Stimulated activated CD4-positive, alpha-beta T cell treated with anti-CD3 and anti-CD28 coated beads, Interleukin-1b, Interleukin-23, amount 100 ng/mL, for 4 hours (primary cell): Measurements from ENCODE around the gene PRKRA.
A peak's percentile ranks its signal among the peaks of the same experiment; 100 is the strongest.
"Not testable (repeated sequence)": the region's sequence is repeated elsewhere in the genome, so short reads cannot be mapped to it uniquely, and the experiment has no call there.

ENCODE experiments used
- DNase-seq, 2 donors: peaks; one replicate each; pipeline ENCODE4 v3.0.0-alpha.2; 2020; ENCODE audit warnings: low read depth in 2 of 2

Gene PRKRA

DNA sequence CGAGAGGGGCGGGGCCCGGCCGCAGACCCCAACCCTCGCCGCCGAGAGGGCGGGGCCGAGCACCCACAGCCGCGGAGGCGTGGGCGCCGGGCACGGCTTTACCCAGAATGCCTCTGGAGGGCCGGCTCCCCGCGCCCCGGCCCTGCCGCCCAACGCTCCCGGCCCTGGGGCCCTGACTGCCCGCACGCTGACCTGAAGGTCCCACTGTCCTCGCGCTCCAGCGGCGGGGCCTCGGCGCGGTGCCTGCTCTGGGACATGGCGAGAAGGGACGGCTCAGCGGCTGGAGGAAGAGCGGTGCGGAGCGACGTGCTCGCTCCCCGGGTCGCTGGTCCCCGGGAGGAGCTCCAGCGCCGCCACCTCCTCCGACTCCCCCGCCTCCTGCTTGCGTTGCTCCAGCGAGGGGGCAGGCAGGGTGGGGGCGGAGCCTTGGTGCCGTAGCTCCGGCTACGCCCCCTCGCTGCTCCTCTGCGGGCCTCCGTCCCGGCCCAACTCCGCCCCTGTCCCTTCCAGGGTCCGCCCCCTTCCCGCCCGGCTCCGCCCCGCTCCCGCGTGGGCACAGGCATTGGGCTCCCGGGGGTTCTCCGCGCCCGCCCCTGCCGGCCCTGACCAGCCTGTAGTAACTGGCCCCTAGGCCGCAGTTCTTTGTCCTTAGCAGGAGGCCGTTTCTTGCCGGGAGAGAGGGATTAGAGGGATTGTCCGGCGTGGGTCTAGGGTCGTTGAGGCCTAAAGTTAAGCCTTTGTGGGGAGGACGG is at the start of gene PRKRA, which contains the start of gene PJVK:
Gene PRKRA, minus strand, starts transcription at position 402 of the 752 bp plus-strand sequence. Its CDS starts 145 bp downstream, at position 257.
Gene PJVK, plus strand, starts transcription at position 605 of the 752 bp plus-strand sequence. CDS start 2,032 bp downstream, outside the sequence.
- peak; percentile 96 to 97 for DNase-seq

DNA sequence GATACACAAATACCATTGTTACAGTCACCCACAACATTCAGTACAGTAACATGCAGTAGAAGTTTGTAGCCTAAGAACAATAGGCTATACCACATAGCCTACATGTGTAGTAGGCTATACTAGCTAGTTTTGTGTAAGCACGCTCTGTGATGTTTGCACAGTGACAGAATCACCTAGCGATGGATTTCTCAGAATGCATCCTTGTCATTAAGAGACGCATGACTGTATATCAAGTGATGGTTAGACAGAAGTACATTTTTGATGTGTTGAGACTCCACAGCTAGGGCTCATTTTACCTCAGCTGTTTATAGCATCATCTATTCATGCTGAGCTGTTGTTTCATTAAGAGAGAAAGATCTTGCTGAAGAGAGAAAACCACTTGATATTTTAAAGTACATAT is 48.7 kb upstream of the PRKRA start:
- DNase-seq: no peak

DNA sequence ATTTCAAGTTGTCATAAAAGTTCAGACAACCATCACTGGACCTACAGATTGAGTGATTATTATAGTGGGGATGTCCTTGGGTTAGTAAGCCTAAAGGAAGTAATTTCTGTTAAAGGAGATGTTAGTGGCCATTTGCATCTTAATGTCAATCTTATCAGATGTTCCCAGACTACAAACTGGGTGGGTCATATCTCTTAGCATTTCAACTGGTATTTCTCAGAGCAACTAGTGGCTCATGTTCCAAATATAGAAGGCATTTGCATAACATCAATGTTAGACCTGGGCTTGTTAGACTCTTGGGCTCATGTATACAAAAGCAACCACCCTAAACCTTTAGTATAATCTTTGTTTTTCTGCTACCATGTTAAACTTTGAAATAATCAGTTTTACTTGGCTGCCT is 47.2 kb upstream of the PRKRA start:
- no peak for DNase-seq

DNA sequence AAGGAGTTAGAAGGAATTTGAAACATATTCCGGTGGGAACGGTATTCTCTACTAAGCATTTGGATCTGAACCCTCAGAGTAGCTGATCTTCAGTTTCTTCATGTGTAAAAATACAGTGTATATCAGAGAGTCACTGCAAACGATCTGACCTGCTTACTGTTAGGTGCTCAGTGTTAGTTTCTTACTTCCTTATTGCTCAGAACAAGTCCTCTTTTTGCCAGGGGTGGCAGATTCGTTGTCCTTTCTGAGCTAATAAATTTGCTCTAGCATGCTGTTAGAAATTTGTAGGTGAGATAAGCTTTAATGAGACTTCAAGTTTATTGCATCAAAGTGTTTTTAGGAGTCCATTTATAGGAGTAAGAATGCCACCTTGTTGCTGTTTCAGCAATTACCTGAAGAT is 45.1 kb upstream of the PRKRA start:
- no peak for DNase-seq

DNA sequence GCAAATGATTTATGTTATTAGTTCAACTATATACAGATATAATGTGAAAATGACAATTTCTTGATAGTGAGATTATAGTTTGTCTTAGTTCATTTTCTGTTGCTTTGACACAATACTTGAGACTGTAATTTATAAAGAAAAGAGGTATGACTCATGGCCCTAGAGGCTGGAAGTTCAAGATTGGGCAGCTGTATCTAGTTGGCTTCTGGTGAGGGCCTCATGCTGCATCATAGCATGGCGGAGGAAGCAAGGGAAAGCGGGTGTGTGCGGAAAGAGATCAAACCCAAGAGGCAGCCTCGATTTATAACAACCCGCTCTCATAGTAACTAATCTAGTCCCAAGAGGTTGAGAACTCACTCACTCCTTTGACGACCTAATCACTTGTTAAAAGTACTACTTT is 40.6 kb upstream of the PRKRA start:
- DNase-seq: no peak

DNA sequence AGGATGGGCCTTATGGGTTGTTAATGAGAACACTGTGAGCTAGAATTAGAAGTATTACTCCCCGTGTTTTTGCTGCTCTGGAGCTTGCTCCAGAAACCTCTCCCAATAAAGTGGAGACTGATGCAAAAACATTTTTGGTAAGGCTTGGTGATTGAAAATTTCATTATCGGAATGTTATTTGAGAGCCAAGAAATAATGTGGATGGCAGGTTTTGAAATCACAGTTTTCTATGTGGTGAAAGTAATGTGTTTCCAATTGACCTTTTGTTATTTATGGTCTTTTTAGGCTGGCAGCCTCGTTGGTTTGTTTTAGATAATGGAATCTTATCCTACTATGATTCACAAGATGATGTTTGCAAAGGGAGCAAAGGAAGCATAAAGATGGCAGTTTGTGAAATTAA is 34.4 kb upstream of the PRKRA start:
- DNase-seq: no peak

DNA sequence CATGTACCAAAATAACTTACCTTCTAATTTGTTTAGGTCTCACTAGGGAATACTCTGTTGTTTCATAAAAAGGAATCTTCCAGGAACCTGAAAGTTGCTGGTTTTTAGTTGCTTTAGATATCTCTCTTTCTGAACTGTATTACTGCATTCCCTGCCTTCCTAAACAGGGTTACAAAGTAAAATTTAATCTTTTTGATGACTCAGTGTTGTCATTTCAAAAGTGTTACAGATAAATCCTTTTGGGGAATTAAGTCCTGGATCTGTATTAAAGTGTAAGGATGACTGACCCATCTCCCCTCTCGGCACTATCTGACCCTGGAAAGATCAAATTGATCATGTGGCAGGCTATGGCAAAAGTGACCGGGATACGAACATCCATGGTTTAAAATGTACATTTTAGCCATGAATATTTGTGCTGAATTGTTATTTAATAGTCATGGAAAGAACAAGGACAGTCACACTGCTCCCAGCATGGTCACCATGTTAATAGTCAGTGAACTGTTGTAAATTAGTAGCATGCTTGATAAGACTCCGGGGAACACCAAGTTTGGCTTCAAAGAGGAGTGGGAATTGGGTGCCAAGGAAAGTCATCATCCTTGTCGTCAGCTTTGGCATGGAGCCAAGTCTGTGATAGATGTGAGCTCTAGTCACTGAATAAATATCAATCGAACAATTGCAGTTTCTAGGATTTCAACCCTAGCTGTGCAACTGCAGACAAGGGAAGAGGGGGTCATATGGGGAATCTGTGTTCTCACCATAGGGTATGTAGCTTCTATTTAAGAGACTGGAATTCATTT is 33.5 kb upstream of the PRKRA start:
- DNase-seq: no peak

DNA sequence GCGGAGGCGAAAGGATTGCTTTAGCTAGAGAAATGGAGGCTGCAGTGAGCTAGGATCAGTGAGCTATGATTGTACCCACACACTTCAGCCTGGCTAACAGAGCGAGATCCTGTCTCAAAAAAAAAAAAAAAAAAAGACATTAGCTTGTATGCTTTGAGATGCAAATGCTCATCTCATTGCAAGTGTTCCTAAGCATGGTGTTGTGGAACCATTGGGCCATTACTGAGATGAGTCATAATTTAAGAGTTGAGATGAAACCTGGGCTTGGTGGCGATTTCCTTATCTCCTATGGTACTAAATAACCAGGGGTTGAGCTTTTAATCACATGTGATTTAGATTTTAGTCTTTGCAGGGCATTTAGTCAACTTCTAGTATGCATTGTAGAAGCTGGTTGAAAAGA is 31.5 kb upstream of the PRKRA start:
- no peak for DNase-seq

DNA sequence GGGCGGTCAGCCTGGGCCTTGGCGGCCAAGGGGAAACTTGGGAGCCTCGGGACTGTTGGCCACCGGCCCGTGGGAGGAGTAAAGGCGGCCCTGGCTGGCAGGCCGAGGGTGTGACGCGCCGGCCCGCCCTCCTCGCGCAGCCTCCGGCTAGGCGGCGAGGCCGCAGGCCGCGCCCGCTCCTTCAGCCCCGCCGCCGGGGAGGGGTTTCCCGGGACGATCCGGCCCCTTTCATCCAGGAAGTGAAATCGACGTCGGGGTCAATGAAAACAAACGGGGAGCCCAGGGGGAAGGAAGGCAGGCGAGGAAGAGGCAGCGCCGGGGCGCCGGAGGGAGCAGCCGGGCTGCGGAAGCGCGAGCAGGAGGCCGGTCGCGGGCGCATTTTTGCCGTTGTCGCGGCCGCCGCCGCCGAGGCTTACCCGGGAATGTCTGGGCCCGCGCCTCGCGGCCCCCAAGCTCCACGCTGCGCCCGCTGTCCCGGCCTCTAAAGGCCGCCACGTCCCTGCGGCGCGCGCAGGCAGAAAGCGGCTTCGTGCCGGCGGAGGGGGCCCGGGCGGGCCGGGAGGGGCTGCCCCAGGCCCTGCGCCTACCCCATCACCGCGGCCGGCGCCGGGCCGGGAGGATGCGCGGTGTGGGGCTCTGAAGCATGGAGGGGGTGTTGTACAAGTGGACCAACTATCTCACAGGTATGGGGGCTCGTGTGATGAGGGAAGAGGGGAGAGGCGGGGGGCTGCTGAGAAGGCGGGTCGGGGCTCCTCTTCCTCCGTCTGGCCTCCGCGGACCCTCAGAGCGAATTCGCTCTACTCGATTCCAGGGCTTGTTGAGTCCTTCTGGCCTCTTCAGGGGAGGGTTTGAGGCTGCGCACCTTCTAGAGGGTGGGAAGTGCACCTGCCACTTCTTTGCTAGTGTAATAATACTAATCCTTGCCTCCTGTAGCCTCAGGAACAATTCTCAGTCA is 29.5 kb upstream of the PRKRA start, which contains the start of gene PLEKHA3:
Gene PLEKHA3, plus strand, starts transcription at position 231 of the 955 bp plus-strand sequence. Its CDS starts 413 bp downstream, at position 644.
- peak; percentile 51 to 69 for DNase-seq

DNA sequence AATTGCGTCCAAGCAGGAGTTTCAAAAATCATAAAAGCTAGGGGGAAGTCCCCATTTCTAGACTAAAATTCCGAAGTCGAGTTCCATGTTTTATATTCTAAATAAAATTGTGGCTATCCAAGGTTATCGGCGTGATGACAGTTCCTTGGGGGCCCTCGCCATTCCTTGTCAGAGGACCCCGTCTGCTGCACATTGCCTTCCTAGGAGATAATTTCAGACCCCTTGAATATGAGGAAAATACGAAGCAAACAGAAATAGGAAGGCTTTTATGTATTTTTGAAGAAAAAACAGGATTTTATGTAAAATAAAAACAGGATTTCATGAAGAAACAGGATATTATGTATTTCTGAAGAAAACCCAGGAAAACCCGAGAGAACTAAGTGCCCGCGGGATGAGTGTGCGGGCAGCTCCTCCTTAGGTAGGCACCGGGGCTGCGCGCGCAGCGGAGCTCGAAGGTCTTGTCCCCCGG is 28.8 kb upstream of the PRKRA start:
- DNase-seq: no peak

DNA sequence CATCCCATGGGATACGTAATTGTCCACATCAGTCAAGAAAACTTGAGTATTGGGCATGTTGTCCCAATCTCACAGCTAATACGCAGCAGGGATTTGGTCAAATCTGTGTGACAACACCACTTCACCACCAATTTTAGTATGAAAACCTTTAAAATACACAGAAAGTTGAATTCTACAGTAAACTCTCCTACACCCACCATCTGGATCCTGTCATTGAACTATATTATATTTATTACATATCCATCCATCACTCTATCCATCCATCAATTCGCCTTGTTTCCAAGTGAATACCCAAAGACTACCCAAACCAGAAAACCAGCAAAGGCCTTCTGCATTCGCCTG is 28.3 kb upstream of the PRKRA start:
- DNase-seq: no peak

DNA sequence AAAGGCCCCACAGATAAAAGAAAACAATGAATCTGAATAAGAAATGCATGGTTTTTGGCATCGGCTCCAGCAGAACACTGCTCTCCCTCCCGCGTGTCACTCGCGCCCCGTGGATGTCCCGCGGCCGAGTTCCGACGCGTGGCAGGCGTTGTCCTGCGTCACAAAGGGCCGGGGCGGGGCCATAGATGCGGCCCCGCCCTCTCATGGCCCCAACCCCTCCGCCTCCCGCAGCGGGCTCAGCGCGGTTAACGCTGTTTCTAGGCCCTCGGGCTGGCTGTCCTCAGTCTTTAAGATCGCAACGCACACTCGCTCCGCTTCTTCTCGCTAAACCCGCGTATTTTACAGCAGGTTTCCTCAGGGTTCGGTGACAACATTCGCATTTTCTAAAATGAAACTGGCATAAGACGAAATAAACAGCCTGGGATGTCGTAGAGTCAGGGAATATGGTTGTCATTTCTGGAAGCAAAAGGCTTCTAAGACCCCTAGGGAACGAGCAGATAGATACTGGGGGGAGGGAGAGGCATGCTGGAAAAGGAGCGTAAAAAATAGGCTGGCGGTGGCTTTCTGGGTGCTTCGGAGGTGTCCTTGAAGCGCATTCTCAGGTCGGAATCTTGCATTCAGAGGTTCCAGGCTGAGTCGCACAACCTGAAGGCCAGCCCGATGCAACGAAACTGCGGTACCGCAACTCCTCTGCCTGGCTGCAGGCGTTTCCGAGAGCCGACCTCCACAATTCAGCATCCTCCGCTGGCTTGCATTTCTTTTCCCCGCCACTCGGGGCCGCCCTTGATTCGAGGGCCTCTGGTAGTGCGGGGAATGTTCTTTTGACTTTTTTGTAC is 27.7 kb upstream of the PRKRA start, which contains the start of gene FKBP7:
Gene FKBP7, minus strand, starts transcription at position 162 of the 836 bp plus-strand sequence. Its CDS starts 101 bp downstream, at position 61.
- DNase-seq: peak; percentile 72 to 76

DNA sequence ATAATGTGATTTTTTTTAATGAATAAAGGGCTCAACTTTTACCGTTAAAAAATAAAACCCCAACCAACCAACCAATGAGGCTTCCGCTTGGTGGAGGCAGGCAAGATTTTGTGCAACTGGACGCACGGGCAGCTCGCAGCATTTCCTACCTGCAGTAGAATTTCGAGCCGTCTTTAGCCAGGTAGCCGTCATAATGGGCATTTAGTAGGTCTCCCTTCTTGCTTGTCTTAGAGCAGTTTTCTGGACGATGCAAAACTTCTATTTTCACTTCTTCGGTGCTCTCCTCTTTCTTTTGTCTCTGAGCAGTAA is 27.1 kb upstream of the PRKRA start:
- DNase-seq: no peak

DNA sequence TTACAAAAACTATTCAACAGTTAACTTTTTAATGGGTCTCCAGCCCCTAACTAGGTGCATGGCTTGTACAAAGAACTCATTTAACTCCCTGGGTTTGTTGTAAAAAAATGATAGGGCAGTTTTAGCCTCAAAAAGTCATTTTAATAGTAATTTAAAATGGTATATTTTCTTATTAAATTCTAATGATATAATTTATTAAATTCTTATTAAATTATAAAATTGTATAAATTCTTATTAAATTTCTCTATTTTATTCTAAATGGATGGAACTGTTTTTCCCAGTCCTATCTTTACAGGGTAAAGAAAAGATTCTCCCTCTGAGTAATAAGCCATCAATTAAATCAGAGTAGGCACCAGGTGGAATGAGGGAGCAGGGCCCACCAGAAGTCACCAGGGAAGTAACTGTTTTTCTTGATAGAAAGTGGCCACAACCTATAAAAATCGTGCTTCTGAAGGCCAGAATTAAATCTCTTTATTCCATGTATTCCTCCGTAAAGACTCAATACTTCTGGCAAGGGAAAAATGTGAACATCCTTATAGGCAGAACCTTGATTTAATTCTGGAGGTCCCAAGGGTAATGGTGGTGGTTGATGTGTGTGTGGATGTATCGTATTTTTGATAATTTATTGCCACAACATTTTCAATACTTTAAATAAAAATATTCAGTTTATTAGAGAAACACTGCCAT is 26.6 kb upstream of the PRKRA start:
- no peak for DNase-seq

DNA sequence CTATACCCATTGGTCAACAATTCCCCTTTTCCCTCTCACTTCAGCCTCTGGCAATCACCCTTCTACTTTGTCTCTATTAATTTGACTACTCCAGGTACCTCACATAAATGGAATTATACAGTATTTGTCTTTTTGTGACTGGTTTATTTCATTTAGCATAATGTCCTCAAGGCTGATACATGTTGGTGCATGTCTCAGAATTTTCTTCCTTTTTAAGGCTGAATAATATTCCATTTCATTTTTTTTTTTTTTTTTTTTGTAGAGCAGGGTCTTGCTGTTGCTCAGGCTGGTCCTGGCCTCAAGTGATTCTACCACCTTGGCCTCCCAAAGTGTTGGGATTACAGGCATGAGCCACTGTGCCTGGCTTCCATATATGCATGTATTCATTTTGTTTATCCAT is 25.5 kb upstream of the PRKRA start:
- DNase-seq: no peak

DNA sequence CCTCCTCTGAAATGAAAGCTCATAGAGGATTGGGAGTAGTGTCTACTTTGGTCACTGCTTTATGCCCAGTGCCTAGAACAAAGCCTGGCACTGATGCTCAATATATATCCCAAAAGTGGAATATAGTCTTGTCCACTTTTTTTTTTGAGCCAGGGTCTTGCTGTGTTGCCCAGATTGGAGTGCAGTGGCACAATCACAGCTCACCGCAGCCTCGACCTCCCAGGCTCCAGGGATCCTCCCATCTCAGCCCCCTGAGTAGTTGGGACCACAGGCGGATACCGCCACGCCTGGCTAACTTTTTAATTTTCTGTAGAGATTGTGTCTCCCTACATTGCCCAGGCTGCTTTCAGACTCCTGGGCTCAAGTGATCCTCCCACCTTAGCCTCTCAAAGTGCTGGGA is 23.6 kb upstream of the PRKRA start:
- DNase-seq: no peak

DNA sequence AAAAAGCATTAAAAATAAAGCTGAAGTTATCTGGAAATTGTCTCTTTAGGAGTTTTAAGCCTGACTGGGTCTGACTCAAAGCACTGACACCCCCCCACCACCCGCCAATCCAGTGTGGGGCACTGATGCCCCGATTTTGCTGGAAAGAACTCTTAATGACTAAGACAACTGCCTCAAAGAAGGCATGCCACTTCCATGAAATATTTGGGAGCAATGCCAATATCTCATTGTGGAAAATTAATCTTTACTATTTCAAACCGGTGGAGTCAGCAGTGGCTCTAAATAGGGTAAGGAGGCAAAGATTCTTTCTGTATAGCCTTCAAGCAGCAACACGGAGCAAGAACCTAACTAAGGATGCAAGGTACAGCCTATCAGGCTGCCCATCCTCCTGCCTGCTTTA is 23.0 kb upstream of the PRKRA start:
- no peak for DNase-seq

DNA sequence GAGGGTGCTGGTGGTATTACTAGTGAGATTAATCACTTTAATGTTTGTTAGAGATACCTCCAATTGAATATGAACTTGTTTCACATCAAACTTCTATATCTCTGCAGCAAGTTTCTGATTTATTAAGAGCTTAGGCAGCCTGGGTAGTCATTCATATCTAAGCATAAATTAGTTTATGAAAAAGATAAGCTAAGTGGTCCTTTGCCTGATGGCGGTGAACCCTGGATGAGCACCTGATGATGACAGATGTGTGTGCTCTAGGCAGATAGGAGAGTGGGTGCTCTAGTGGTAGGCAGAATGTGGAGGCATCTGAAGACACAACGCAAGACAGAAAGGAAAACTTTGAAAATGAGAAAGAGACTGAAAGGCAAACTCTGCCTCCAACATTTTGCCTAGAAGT is 22.4 kb upstream of the PRKRA start:
- no peak for DNase-seq

DNA sequence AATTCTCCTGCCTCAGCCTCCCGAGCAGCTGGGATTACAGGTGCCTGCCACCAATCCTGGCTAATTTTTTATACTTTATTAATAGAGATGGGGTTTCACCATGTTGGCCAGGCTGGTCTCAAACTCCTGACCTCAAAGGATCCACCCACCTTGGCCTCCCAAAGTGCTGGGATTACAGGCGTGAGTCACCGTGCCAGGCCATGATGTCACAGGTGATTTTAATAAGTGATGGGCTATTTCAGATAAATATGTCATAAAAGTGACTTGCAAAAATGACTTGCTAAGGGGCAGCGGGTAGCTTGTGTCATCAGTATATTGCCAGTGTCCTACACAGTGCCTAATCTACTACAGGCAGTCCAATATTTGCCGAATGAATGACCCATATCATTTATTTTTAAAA is 20.3 kb upstream of the PRKRA start:
- DNase-seq: not testable (repeated sequence)

DNA sequence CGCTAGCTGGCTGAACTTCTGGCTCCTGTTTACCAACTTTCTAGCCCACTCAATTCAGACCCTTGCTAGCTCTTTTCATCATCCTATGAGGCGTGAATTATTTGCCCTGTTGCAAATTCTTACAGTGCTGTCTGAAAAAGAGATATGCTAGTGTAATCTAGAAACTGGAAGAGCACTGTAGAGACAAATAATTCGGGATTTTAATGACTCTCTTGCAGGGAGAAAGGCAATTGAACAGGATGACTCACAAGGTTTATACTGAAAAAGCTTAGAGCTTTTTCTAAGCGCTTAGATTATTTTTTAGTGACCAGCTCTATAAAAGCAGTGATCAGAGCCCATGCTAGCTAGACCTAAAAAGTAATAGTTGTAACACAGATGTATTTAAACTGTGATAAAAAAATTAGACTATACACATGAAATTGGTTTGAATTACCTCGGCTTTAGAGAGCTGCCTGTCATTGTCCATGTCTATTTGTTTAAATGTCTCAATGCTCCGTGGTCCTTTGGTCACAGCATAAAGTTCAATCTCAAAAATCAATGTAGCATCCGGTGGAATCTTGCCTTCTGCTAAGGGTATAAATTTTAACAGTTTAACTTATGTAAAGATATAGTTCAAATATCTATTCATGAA is 18.4 kb upstream of the PRKRA start:
- no peak for DNase-seq
